LHCN-M2 (cell line): ENCODE results near the gene LIMCH1. TPM values are rescaled to one million over a fixed set of nuclear protein-coding genes. Genes with fewer than 3 reads are reported as not detected.
"Not testable (repeated sequence)": the region's sequence is repeated elsewhere in the genome, so short reads cannot be mapped to it uniquely, and the experiment has no call there.

ENCODE experiments used
- DNase-seq: peaks from one replicate; pipeline ENCODE4 v3.0.0-alpha.2; 2012; ENCODE audit warnings: low read depth
- total RNA-seq: library from RNA; depleted of rRNA; stranded (reverse); fragments of >200 nt; gene quantifications from 2 replicates; pipeline ENCODE4 v1.2.3, GENCODE V29; 2014

The LIMCH1 gene
- total RNA-seq, 1 experiment from 2014 or later = 5.1 TPM

DNA sequence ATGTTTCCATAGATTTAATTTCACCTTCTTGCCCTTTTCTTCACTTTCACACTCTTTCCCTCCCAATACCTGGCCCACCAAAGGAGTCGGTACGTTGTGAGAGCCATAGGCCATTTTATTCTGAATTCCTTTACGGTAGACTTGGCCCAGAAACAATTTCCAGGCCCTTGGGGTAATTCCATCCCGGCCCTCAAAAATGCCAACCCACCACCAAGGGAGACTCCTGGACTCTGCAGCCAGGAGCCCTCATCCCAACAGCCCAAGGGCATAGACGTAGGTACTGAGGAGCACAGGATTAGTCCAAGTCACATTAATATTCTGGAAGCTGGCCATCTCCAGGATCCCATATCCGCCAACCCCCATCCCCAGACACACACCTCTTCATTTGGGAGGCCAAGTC is 102.9 kb downstream of the LIMCH1 start:
- no peak for DNase-seq

DNA sequence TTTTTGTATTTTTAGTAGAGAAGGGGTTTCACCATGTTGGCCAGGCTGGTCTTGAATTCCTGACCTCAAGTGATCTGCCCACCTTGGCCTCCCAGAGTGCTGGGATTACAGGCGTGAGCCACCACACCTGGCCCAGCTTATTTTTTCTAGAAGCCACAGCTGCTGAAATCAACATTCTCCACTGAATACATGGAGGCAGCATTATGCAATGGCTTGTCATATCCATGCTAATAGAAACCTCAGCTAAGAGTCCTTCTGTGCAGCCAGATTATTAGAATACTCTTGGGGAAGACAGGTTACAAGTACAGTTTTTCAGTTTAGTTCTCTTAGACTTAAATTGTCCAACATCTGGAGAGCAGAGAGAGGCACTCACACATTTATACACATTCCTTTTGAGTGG is 104.8 kb downstream of the LIMCH1 start:
- DNase-seq = not testable (repeated sequence)

DNA sequence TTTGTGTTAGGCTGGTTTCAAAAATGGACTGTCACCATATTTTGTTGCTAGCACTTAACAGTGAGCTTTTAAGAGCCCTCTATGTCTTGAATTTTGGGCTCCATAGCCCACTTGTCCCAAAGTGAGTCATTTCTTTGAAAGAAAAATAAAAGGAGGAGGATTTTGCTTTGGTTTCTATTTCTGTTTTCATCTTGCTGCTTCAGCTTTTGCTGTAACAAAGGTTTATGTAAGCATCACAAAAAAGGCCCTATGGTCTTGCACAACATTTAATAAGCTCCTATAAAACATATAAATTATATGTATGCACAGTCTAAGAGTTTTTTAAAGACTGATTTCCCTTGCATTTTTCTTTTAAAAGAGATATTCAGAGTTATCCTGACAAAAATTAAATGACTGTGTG is 105.4 kb downstream of the LIMCH1 start:
- no peak for DNase-seq

DNA sequence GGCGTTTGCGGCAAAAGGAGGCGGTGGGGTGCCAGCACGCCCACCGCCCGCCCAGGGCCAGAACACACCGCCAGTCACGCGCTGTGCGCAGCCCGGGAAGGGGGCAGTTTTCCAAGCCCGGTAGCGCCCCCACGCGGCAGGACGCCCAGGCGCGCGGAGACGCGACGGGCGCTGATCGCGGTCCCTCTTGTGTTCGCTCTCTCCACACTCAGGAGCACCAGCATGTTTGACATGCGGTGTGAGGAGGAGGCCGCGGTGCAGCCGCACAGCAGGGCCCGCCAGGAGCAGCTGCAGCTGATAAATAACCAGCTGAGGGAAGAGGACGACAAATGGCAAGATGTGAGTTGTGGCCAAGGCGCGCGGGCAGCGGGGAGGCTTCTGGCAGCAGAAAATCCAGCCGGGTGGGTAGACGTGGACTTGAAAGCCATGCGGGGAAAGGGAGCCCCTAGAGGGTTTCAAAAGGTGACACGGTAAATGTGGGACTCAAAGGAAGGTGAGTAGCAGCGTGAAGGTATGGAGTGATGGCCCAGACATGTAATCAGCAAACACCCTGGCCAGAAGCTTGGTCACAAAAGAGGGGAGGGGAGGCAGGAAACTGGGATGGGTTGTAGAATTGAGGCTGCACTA is 106.4 kb downstream of the LIMCH1 start:
- DNase-seq = peak; percentile 17

DNA sequence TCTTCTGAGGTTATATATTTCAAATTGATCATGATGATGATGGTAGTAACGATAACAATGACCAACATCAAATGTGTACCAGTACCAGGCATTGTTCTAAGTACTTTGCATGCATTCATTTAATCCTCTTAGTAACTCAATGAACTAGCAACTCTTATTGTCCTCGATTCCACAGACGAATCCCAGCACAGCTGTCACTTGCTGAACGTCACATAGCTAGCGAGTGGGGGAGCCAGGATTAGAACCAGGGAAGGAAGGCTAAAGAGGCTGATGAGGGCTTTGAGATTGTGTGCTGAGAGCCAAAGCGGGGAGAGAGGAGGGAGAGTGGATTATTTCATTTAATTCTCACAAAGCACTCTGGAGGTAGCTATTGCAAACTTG is 106.9 kb downstream of the LIMCH1 start:
- no peak for DNase-seq

DNA sequence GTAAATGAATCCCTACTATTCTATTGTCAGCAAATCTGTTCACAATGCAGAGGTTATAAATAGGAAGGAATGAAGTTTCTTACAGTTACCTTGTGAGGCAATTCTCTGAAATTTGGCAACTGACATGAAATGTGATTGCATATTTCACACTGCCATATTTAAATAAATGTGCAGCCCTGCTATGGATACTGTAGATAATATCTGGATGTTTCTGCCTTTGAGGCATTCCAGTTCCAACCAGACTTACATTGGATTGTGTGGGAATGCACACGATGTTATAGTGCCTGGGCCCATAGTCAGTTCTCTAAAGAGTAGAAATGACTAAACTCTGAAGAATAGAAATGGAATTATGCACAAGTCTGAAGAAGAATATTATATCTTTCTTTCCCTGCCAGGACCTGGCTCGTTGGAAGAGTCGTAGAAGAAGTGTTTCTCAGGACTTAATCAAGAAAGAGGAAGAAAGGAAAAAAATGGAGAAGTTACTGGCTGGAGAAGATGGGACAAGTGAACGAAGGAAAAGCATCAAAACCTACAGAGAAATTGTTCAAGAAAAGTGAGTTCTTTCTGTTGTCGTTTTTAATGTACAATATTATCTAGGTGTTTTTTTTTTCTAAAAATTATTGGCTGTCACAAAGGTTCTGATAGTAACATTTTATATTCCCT is 107.9 kb downstream of the LIMCH1 start:
- DNase-seq = no peak

DNA sequence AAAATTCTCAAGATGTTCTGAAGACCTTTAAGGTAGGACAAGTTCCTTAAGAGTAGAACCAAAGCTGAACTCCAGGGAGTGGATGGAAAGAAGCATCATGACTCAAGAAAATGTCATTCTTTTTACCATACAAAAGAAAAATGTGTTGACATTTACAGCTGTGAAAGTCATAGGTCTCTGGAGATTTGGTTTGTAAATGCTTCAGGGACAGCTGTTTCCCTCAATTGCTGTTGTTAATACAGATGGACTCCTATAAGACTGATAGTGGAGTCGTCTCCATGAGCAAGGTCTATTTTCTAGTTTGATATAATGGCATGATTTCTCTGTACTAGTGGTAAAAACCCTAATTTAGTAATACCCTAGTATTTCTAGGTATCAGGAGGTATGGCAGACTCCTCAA is 108.9 kb downstream of the LIMCH1 start:
- DNase-seq = peak; percentile 38

DNA sequence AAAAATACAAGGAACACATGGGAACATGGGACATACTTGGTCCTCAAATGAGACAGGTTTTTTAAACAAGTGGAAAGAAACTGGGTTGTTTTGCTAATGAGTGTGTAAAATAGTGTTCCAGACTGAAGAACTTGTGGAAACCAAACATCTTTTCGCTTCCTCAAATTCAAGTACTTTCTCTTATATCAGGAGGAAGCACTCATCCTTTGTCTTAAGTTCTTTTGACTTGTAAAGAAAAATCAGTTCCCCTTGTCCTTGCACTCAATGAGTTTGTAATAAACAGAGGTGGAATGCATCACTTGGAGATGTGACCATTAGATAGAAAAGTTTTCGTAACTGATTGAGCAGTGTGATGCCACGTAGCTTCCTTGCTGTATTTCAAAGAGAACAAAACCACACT is 109.4 kb downstream of the LIMCH1 start:
- no peak for DNase-seq

DNA sequence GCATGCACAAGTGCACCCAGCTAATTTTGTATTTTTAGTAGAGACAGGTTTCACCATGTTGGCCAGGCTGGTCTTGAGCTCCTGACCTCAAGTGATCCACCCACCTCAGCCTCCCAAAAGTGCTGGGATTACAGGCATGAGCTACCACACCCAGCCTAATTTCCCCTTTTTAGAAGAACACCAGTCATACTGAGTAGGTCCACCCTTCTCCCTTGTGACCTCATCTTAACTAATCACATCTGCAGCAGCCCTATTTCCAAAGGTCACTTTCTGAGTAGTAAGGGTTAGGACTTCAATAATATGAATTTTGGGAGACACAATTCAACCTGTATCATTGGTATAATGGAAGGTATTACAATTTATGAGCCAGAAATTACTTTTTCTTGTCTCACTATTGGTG is 113.2 kb downstream of the LIMCH1 start:
- DNase-seq = not testable (repeated sequence)

DNA sequence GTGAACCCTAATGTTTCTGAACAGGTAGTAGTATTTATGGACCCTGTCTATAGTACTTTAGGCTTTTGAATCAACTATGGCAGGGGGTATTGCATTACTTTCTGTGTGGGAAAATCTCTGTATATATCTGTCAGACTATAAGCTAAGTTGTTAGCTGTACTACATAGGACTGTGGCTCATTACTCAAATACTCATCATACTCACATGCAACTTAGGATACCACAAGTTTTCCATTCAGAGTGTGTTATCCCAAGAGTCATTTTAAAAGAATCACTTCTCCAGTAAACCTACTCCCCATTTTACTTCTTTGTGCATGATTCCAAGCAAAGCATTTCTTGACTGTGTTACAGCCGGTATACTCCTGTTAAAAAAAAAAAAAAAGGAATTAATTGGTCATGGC is 115.0 kb downstream of the LIMCH1 start:
- no peak for DNase-seq

DNA sequence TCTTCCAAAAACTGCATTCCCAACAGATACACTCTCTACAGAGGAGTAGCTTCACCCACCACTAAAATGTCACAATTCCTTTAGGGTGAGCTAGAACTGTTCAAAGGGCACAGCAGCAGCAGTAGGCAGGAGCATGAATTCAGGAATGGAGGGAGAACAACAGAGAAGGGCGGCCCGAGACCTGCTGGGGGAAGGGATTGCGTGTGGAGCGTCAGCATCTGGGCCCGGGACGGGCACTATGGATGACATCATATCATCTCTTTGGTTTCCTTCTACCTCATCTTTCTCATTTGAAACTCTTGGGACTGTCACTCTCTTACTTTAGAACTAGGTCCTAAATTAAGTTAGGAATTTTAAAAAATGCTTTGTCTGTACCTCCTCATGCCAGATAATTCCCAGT is 115.6 kb downstream of the LIMCH1 start:
- DNase-seq = no peak

DNA sequence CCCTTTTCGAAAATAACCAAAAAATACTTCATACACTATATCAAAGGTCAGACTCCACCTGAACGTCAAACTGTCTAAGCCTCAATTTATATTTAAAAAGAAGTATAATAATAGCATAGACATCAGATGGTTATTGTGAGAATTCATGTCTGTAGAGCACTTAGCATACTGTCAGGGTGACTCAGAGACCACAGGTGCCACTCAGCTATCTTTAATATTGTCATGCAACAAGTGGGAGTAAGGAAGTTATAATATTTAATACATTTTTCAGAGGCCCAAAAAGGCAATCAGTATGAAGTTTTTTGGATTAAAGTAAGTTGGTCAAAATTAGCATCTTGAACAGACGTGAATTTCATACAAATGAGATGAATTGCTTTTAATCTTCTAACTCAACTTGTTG is 117.2 kb downstream of the LIMCH1 start:
- peak; percentile 60 for DNase-seq

DNA sequence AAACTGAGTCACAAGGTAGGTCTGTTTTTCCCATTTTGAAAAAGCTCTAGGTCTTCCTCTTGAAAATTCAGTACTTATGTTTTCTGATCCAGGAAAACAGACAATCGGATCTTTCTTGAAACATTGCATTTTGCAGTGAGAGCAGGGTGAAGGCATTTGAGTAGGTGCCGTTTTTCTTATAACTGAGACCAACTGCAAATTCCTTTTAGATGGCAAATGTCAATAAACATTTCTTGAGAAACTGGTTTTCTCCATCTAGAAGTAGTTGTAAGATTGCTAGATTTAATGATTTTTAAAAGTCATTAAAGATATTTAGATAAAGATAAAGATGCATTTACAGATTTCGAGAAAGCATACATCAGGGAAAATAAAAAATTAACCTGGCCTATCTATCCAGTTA is 118.1 kb downstream of the LIMCH1 start:
- DNase-seq = no peak

DNA sequence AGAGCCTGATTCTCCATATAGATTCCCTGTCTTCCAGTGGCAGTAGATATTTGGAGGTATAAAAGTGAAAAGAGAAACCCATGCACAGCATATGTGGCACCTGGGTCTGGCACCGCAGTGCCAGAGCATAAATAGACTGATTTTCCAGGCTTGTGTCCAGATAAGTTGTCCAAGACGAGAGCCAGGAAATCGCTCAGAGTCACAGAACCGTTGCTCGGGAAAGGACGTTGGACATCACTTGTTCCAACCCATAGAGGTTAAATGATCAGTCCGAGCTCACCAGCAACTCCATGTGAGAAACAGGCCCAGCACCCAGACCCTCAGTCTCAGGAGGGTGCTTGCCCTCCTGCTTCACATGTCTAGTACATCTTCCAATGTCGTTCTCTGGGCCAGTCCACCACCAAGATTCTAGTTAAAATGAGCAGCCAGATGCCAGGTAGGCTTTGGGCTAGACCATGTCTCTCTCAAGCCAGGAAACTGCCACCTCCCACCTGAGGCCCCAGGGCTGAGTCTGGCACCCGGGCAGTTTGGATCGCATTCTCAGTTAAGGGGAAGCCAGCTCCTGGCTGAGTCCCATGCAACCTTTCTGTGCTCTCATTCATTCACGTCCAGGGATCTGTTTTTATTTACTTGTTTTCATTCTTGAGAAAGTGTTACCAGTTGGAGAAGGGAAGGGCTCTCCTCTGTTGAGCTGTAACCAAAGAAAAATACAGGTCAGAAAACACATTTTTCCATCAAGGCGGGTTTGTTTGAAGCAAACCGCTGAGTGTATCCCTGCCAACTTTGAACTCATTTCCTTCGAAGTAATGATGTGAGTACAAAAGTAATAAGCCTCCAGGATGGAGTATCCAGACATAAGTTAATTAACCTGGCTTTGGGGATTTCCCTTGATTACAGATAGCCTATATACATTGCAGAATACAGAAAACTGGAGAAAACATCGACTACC is 118.9 kb downstream of the LIMCH1 start:
- DNase-seq = no peak

DNA sequence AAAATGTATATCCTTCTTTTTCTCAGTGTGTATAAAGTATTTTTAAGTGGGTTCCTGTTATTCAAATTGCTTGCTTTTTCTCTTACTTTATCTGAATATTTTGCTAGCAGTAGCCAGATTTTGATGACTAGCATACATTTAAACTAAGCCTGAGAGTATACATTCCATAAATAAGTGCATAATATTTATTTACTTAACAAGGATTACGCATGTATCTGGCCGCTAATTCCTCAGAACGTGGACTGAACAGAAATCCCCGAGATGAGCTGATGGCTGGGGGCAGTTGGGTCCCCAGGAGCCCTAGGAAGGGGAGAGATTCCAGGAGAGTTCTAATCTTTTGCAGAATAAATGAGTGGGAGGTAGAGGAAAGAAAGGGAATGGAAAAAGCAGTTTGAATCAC is 119.6 kb downstream of the LIMCH1 start:
- DNase-seq = no peak

DNA sequence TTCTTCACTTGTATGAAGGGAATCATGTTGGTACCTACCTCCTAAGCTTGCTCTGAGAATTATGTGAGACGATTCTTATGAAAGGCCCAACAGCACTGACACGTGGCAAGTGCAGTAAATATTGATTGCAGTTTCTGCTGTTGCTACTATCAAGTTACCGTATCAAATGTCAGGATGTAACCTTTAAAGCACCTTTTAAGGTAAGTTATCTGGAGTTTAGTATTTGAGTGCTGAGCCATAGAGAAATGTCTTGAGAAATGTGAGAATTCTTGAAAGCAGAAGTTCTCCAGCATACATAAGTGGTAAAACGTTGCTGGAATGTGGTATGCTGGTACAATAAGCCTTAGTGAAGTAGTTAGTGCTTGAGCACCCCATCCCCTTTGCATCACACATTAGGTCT is 120.2 kb downstream of the LIMCH1 start:
- no peak for DNase-seq

DNA sequence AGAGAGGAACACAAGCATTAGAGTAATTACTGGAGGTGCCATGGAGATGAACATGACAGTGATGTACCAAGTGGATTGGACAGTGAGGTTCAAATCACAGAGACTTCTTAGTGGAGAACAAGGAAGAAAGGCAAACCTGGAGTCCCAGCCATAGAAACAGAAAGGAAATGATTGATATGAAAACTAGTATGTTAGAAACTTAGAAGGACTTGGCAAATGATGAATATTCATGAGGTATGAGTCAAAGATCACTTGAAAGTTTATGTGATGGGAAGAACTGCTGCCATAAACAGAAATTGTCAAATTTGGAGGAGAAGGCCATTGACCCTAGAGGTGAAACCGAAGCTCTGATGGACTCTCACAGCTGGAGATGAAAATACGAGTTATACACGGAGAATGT is 122.4 kb downstream of the LIMCH1 start:
- DNase-seq = no peak

DNA sequence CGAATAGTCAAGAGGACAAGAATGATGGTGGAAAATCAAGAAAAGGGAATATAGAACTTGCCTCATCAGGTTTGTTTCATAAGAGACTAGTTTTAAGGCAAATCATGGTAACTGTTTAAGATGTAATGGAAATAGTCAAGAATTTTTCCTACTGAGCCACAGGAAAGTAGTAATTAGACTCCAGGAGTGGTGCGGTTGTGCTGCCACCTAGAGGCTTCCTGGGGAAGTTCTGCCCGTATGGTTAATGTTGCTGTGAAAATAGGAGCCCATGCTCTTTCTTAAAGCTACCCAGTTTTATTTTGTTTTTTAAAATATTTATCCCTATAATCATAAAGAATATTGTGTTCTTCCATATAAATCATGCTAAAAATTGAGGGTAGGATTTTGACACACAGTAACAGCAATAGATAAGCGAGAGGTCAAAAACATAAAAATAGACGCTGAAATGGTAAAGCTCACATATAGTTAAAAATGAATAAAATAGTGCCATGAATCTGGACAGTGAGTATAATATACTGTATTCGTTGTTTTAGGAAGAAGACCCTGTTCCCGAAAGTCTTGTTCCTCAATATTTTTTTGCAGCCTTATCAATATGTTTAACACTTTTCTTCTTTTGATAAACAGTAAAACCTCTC is 123.6 kb downstream of the LIMCH1 start:
- peak; percentile 32 for DNase-seq

DNA sequence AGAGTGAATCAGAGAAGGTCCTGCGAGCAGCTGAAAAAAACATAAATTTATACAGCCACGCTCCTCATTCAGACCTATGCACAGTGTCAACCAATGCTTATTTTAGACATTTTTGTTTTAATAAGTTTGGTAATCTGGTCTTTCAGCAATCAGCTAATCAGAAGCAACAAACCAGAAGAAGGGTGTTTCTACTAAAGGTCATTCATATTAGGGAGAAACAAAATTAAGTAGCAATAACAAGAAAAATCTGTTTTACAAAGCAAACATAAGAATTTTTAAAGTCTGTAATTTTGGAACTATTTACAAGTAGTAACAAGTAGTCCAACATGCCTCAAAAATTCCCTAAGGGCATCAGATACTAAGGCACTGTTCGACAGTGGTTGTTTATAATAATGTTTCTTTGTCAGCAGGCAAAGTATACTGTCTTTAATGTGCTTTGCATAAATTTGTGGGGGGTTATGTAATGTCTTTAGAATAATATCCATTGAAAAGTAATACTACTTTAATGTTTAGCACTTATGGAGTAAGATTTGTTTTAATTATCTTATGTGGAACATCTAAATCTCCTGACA is 127.8 kb downstream of the LIMCH1 start:
- no peak for DNase-seq

DNA sequence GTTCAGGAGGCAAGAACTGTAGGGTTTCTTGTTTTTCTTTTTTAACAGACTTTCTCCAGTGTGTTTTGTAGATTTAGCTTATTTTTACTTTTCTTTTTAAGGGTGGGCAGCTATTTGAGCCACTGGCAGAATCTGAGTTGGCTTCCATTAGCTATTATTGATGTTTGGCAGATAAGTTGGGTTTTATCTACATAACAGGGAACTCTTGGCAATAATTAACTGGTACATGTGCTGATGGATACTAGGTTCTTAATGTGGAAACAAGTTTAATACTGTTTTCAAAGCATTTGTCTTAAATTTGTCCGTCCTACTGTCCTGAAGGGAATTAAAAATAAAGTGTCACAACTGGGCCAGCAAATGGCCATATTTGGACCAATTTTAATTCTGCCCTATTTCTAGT is 130.1 kb downstream of the LIMCH1 start:
- DNase-seq = no peak

DNA sequence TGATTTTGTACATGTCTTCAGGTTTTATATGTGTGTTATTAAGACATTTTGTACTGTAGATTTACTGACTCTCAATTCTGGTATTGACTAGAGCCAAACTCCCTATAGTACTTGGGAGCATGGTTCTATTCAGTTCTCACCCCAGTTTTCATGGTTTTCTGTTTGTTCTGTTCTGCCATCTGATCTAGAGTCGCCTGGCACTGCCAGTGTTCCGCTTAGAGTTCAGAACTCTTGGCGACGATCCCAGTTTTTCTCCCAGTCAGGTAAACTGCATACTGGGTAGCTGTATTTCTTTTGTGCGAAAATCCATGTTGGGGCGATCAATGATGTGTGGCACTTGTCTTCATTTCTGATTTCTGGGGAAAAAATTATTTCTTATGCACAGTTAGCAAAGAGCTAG is 132.6 kb downstream of the LIMCH1 start:
- no peak for DNase-seq

DNA sequence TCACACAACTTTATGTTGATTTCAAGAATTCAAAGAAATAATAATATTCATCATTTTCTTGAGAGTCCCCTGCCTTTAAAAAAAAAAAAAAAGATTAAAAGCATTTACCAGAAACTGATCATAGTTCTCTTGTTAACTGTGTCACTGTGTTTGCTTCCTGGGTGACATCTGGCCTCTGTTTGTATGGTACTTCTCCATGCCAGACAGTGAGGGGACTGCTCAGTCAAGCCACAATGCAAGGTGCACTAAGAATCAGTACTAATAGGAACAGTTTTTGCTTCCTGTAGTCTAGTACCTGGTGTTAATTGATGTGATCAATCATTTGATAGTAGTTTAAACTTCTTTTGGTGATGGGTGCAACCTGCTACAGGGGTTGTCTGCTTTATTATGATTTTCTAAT is 133.0 kb downstream of the LIMCH1 start:
- no peak for DNase-seq
